Activated T-cell treated with anti-CD3 and anti-CD28 coated beads for 4 hours (primary cell): Measurements from ENCODE around the gene C4orf50.
"Not testable (repeated sequence)": the region's sequence is repeated elsewhere in the genome, so short reads cannot be mapped to it uniquely, and the experiment has no call there.

Experiments
- DNase-seq: peaks from one replicate; pipeline ENCODE4 v3.0.0-alpha.2; 2020

The C4orf50 gene

DNA sequence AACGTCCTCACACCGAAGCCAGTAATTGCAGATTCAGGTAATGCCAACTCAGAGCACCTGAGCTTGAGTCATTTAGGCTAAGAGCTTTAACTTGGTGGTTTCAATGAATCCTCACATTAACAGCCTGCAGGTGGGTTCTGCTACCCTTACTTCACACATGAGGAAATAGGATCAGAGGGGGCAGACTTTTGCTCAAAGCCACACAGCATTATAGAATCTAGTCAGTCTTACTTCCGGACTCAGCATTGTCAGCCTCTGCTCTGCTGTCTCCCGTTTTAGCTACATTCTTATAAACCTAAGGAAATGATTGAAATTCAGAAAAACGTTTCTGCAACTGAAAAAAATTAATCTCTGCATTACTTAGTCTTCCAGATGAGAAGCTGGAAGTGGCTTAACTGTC, 6.0 kb downstream of the C4orf50 start:
- DNase-seq, result no peak

DNA sequence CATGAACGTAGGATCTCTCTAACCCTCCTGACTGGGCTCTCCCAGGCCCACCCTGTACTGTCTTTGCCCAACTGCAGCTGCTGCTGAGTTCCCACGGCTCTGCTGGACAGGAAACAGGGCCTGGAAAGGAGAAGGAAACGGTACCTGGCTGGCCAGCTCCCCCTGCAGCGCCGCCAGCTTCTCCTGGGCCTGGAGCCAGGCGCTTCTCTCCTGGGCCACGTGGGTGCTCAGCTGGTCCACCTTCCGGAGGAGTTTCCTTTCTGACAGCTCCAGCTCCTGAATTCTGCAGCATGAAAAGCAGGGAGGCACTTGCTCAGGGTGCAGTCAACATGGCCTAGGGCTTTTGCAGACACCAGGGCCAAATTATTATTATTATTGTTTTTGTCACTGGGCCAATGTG, 6.5 kb downstream of the C4orf50 start:
- no peak for DNase-seq

DNA sequence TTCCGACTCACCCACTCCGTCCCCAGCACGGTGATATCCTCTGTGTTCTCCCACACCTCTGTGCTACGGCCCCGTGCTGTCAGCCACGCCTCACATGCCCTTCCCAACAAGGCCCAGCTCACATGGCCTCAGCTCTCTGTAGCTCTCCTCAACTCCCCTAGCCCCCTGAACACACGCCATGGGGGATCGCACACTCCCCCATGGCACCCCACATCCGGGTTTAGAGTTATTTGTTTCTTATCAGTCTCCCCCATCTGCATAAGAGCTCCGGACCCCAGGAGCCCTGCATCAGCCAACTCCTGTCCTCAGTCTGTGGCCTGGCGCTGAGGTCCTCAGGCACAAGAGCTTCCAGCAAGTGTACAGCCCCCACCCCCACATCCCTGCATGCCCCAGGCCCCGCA, 7.0 kb downstream of the C4orf50 start:
- no peak for DNase-seq

DNA sequence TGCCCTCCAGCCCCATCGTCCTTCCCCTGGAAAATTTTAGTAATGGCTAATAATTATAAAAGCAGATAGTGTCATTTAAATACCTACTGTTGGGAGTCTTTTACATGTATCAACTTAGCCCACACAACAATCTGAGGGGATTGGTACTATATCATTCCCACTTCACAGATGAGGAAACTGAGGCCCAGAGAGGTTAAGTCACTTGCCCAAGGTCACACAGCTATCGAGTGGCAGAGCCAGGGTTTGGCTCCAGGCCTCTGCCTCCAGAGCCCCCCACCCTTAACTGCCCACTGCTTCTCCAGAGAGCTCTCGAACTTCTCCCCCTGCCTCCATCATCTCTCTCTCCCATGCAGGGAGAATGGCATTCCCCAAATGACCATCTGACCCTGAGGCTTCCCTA, 7.4 kb downstream of the C4orf50 start:
- DNase-seq, result no peak

DNA sequence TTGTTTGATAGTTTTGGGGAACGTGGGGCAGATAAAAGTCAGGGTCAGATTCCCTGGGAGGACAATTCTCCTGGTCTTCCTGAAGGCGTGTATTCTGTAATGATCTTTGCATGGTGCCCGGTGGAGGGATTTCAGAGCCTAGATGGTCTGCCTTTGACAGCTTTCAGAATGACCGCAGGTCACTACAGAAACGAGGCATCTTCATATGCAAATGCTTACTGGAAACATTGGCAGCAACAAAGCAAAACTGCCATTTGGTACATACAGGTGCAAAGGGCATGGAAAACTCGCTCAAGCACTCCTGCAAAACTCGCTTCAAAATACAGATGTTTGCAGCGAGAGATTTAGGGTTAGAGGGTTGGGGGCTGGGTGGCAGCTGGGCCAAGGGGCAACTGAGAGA, 8.8 kb downstream of the C4orf50 start:
- DNase-seq, result no peak

DNA sequence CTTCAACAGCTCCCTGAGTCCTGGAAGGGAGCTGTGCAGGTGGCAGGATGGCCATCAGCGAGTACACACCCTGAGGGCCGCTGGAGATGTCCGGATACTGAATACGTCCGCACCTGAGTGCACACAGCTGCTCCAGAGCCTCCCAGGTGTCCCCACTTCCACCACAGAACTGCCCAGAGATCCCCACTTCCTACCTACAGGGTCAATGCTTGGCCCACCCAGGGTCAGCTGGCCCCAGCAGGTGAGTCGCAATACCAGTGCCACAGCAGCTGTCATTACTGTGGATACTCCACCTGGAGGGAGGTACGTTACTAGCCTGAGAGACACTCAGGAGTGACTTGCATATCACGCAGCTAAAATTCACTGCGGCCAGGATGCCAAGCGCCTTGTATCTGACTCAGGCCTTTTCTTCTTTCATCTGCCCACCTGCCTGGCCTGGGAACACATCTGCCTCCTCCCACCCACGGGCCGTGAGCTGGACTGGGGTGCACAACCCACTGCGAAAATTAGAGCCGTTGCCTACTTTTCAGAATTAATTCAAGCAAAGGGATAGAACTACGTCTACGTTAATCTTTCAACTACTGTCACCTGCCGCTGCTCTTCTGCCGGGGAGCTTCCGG, 9.4 kb downstream of the C4orf50 start:
- DNase-seq, result no peak

DNA sequence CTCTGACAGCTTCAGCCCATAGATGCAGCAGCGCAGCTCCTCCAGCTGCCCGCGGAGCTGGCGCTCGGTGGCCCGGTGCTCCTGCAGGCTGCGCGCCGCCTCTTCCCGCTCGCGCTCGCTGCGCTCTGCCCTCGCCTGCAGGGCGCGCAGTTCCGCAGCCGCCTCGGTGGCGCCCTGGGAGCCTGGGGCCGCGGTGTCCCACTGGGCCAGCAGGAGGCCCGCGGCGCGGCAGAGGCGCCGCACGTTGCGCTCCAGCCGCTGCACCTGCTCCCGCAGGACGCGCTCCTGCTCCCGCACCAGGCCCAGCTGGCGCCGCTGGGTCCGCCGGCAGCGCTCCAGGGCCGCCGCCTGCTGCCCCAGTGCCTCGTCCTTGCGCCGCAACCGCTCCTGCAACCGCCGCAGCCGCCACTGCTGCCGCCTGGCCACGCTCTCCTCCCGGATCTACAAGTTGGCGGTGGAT, 10.1 kb downstream of the C4orf50 start:
- no peak for DNase-seq

DNA sequence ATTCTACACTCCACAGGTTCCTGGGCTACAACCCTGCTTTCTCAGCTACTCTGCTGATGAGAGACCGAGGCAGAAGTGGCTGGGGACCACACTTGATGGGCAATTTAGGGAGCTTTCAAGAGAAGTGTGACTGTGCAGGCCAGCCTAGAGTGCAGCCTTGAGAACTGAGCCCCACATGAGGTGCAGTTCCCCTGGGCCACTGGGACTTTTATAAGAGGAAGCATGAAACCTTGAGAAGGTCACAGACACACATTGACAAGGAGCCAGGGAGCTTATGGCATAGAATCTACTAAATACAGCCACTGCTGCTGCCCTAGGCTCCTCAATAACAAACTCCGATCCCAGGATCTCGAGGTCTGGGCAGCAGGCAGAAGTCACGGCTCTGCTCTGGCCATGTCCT, 13.1 kb downstream of the C4orf50 start:
- DNase-seq, result no peak

DNA sequence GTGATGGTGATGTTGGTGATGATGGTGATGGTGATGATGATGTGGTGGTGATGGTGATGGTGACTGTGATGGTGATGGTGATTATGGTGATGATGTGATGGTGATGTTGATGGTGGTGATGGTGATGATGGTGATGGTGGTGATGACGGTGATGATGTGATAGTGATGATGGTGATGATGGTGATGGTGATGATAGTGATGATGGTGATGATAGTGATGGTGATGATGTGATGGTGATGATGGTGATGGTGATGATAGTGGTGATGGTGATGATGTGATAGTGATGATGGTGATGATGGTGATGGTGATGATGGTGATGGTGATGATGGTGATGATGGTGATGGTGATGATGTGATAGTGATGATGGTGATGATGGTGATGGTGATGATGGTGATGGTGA, 14.7 kb downstream of the C4orf50 start:
- not testable (repeated sequence) for DNase-seq

DNA sequence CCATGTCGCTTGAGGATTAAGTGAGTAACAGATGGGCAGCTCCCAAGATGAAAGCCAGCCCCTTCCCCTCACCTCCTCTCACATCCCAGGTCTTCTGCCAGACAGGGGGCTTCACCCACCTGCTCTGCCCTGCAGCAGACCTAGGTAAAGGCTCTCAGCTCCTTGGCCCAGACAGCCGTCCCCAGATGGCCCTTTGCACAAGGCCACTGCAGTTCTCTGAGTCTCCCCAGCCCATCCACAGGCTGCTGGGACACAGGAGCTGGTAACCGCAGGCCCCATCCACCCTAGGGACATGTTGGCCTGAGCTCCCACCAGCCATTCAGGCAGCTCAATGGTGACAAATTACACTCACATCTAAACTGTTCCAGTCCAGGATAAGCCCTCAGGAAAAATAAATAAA, 15.3 kb downstream of the C4orf50 start:
- no peak for DNase-seq

DNA sequence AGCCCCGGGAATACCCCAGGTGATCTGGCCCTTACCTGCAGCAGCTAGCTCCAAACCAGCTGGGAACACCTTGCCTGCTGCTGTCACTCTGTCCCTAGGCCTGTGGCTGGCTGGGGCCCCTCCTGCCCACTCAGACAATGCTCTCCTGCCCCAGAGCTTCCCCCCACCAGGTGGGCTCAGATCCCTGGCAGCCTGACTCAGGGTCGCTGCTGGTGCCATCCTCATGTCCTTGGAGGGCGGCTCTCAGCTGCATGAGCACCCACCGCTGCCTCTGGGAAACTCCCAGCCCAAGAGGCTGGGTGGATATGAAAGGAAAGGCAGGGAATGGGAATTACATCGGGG, 15.8 kb downstream of the C4orf50 start:
- DNase-seq, result no peak

DNA sequence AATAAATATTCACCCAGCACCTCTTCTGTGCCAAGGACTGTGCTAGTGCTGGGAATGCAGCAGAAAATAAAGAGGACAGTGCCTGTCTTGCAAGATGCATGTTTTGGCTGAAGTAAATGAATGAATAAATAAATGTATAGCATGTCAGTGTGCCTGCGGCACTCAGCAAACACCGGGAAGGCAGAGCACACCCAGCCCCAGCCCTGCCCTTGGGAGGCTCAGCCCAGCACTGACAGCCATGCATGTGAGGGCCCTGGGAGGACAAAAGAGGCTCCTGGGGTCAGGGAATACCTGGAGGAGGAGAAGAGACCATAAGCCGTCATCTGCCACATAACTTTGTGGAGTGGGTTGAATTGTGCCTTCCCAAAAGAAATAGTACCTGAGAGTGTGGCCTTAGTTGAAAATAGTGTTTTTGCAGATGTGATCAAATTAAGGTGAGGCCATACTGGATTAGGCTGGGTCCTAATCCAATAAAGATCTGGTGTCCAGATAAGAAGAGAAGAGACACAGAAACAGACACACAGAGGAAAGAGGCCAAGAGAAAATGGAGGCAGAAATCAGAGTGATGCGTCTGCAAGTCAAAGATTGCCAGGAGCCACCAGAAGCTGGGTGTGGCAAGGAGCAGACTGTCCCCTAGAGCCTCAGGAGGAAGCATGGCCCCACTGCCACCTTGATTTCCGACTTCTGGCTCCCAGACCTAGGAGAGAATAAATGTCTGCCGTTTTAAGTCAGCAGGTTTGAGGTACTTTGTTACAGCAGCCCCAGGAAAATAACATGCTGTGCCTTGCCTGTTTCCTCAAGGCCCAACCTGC, 16.3 kb downstream of the C4orf50 start:
- no peak for DNase-seq

DNA sequence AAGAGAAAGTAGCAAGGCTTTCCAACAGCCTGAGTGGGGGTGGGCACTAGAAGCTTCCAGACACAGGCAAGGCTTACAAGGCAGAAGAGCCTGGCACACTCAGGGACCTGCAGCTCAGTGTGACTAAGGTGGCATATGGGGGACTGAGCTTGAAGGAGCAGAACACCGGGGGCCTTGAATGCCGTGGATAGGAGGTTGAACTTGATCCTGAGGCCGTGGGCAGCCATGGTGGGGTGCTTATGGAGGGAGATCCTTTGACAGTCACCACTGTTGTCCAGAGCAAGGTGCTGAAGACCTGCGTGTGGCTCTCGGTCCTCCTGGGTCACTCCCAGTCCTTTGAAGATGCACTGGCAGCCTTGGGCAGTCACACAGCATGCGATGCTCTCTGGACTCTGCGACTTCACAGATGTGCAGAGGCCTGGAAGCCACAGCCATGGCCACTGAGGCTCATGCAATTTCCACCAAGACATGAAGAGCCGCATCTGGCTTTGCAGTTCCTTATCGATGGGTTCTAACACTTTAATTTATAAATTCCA, 18.3 kb downstream of the C4orf50 start:
- no peak for DNase-seq

DNA sequence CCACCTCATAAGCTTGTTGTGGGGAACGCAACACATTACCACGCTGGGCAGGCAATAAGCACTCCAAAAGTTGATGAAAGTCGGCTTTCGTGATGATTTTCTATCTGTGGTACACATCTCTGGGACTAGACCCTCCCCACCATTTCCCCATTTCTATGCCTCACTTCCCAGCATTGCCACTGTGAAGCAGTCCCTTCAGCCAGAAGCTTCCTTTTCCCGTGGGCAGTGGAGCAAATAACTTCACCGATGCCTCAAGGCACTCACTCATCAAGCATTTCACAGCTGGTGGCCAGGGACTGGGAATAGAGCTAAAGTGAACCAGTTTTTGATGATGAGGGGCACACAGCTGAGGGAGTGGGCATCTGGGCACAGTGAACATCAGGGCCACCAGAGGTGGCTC, 18.9 kb downstream of the C4orf50 start:
- no peak for DNase-seq

DNA sequence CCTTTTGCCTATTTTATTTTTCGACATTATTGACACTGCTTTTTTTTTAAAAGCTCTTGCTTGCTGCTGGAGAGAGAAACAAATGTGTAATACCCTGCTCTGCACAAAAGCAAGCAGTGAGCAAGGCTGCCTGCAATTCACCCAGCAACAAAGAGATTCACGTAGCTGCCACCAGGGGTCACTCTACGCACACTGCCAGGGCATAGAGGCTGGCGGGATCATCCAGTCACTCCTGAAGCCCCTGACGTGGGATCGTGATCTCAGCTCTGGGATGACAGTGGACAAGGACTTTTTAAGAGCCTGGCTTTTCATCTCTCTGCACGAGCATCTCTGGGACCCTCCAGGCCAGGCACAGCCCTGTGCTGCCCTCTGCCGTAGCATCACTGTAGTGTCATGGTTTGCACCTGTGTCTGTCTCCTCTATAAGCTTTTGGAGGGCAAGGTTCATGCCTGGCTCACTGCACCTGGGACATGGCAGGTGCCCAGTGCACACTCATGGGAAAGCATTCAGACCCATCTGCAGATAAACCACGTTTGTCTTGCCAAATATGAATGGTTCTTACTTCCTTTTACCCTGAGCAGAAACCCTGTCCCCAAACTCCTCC, 19.8 kb downstream of the C4orf50 start:
- peak; percentile 21 for DNase-seq

DNA sequence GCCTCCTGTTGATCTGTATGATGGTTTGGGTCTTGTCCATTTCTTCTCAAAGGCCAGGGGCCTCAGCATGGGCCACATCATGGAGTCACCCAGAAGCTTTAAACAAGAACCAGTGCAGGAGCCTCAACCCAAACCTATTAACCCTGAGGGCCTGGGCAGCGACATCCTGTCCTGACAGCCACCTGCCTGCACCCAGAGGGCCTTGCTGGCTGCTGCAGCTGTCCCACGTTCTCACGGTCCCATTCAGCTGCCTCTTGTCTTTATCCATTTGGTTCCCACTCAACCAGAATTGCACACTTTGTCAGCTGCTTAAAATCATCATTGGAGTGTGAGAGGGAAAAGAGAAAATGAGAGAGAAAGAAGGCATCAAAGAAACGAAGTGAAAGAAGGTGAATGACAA, 21.6 kb downstream of the C4orf50 start:
- no peak for DNase-seq

DNA sequence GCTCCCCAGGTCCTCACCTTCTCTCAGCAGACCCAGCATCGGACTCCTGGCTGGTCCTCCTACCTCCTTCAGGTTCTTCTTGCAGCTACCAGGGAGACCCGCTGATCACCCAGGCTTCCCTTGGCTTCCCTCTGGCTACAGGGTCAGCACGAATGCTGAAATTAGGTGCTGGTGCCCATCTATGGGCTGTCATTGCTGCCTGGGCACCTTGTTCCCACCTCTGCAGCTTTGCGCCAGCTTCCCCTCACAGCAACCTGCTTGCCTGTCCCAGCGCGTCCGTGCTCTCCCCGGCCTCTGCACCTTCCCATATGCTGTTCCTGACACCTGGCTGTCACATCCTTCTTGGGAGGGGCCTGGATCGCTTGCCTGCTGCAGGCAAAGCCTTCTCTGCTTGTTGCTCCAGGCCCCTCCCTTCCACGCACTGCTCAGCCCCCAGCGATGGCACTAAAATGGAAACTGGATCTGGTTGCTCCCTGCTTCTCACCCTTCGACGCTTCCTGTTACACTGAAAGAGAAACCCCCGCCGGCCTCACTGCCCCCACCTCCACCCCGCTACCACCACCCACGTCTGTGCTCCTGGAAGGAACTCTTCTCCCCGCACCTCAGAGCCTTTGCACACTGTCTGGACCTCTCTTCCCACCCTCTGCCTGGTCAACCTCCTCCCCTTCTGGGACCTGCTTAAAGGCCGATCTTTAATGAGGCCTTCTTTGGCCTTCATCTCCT, 22.2 kb downstream of the C4orf50 start:
- DNase-seq, result no peak

DNA sequence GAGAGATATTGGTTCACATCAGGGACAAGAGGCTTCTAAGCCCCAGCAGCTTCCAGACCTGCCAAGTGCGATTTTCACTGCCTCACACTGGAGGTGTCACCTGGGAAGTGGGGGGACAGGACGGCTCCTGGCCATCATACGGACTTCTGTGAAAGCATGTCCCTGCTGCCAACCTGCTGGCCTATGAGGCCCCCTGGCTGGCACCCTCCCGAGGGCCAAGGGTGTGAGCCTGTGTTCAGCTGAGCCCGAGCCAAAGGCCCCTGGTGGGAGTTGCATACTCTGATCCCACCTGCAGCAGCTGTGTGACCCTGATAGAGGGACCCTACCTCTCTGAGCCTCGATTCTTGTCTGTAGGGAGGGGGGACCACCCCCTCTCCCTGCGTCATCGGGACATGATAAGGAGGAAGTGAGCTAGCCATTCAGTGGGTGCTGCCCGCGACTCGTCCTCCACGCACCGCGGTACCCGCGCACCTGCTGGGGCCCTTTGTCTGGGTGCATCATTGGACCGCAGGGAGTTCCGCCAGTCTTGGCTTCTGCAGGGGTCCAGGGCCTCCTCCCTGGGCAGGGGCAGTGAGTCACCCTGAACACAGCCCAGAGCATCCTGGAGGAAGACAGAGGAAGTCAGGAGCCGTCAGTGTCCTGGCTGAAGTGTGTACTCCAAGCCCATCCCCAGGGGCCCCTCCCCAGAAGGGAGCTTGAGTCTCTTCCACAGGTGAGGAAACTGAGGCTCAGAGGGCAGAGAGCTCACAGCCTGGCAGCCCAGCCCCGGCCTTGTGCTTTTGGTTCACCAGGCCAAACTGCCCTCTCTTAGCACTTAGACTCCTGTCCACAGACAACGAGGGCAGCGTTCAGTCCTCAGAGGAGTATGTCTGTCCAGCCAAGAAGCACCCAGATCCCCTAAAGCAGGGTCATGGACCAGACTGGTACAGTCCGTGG, 24.1 kb downstream of the C4orf50 start:
- DNase-seq, result no peak

DNA sequence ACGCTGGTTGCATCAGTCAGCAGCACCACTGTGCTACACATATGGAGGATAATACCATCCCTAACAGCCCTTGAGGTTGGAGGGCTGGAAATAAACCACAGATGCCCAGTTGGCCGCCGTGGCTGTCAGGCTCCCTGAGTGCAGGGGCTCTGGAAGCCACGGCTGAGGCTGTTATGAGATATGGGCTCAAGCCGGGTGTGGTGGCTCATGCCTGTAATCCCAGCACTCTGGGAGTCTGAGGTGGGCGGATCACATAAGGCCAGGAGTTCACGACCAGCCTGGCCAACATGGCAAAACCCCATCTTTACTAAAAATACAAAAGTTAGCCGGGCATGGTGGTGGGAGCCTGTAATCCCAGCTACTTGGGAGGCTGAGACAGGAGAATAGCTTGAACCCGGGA, 24.9 kb downstream of the C4orf50 start:
- DNase-seq, result not testable (repeated sequence)

DNA sequence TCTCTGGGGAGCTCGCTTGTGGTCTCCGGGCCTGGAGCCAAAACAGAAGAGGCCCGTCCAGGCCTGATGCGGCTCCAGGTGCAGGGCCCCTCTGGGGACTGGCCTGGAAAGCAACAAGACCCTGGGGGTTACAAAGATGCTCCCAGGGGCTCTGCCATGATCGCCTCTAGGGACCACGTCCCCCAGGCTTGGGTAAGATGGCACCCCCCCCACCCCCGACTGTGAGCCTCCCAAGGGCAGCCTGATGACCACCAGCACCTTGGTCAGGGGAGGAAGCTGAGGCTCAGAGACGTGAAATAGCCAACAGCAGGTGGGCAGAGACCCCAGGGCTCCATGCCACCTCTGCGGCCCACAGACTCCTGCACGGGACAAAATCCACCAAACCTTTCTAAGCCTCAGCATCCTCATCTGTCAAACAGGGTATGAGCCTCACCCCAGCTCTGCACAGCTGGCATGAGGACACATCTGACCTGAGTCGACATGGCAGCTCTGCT, 25.4 kb downstream of the C4orf50 start:
- DNase-seq, result no peak

DNA sequence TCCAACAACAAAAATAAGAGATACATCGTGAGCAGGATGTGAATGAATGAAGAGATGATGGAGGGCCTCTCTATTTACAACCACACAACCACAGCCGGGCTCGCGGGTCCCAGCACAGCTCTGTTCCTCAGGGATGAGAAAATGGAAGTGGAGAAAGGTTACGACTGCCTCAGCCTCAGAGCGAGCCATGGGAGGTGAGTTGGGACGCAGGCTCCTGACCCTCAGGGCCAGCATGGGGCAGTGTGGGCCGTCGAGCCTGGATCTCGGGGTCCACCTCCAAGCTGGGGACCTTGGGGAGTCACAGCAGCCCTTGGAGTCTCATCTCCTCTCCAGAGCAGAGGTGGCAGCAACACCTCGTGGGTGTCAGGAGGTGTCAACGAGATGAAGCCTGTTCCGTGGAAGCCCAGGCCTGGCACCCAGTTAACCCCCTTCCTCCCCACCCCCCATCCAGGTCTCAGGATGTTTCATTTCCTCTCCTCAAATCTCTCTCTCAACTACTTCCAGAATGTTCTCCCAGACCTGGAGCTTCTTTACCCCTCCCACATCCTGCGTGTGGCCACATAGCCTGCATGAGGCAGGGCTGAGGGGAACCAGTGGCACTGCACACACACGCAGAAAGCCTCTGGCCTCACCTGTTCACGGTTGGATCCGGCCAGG, 25.9 kb downstream of the C4orf50 start:
- DNase-seq, result no peak

DNA sequence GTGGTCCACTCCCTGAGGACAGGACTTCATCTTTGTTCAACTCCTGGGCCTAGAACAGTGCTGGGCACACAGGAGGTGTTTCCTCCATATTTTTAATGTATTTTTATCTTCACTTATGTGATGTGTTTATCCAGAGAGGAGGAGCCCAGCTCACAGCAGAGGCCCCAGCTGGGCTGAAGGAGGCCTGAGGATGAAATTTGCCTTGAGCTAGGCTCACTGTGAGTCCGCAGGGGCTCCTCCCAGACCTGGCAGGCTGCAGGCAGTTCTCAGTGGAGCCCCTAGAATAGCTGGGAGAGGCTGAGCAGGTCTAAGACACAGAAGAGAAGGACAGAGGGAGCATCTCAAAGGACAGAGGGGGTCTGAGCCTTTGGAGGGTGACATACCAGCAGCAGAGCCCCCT, 26.8 kb downstream of the C4orf50 start:
- no peak for DNase-seq
